Mammary epithelial cell (primary cell): ENCODE data around the gene ZNF723.

ENCODE experiments used
- EZH2 ChIP-seq: IDR thresholded peaks from 2 replicates; pipeline ENCODE4 v1.6.1; 2012; ENCODE audit warnings: low read length, inconsistent platforms, borderline replicate concordance
- TF ChIP-seq, protein P1 (sequence below), 2 donors: IDR thresholded peaks in 1 of 2; conservative IDR thresholded peaks in 1 of 2; 2 replicates each; pipeline ENCODE4 v1.5.1; 2011 to 2012; ENCODE audit warnings: inconsistent platforms in 2 of 2, low read length in 2 of 2, mild to moderate bottlenecking in 2 of 2, control low read depth in 1 of 2, low read depth in 1 of 2; ENCODE audit not compliant: insufficient read depth in 1 of 2; ENCODE audit errors: extremely low read depth in 1 of 2

DNA sequence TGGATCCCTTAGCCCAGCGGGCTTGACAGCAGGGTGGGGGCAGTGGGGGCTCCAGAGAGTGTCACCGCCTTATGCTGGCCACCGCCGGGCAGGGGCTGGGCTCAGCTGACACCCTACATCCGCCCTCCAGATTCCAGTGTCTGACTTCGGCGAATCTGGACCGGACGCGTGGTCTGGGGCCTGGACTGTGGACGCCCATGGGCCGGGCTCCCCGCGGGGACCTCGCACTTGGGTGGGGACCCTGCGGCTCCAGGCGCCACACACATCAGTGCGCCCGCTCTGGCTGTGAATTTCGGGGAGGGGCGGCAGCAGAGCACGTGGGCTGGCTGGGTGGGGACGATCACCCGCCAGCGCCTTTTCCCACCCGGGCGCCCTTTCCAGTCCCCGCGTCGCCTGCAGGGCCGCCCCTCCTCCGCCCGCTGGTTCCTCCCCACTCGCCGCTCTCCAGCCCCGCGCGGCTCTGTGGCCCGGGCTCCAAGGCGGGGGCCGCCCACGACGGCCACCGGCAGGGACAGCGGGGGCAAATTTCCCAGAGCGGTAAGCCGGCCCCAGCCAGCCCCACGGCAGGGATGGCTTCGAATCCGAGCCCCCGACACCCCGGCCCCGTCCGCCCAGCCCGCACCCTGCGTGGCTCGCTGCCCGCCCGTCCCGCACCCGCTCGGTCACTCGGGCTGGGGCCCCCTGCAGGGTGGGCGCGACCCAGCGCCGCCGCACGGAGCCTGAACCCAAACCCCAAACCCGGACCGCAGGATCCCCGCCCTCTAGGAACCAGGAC lies 24.8 kb upstream of the ZNF723 start:
- TF ChIP-seq, protein P1, sequence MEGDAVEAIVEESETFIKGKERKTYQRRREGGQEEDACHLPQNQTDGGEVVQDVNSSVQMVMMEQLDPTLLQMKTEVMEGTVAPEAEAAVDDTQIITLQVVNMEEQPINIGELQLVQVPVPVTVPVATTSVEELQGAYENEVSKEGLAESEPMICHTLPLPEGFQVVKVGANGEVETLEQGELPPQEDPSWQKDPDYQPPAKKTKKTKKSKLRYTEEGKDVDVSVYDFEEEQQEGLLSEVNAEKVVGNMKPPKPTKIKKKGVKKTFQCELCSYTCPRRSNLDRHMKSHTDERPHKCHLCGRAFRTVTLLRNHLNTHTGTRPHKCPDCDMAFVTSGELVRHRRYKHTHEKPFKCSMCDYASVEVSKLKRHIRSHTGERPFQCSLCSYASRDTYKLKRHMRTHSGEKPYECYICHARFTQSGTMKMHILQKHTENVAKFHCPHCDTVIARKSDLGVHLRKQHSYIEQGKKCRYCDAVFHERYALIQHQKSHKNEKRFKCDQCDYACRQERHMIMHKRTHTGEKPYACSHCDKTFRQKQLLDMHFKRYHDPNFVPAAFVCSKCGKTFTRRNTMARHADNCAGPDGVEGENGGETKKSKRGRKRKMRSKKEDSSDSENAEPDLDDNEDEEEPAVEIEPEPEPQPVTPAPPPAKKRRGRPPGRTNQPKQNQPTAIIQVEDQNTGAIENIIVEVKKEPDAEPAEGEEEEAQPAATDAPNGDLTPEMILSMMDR (conservative IDR thresholded peaks at IDR 0.05 in 1 of 2, IDR thresholded peaks at IDR 0.05 in 1 of 2; ENCODE audit: extremely low read depth in 1 of 2, insufficient read depth in 1 of 2, low read depth in 1 of 2, low read length in 2 of 2) = no peak
- TF ChIP-seq EZH2 = no peak
